ENCODE data around the gene XYLT1.

XYLT1 gene

DNA sequence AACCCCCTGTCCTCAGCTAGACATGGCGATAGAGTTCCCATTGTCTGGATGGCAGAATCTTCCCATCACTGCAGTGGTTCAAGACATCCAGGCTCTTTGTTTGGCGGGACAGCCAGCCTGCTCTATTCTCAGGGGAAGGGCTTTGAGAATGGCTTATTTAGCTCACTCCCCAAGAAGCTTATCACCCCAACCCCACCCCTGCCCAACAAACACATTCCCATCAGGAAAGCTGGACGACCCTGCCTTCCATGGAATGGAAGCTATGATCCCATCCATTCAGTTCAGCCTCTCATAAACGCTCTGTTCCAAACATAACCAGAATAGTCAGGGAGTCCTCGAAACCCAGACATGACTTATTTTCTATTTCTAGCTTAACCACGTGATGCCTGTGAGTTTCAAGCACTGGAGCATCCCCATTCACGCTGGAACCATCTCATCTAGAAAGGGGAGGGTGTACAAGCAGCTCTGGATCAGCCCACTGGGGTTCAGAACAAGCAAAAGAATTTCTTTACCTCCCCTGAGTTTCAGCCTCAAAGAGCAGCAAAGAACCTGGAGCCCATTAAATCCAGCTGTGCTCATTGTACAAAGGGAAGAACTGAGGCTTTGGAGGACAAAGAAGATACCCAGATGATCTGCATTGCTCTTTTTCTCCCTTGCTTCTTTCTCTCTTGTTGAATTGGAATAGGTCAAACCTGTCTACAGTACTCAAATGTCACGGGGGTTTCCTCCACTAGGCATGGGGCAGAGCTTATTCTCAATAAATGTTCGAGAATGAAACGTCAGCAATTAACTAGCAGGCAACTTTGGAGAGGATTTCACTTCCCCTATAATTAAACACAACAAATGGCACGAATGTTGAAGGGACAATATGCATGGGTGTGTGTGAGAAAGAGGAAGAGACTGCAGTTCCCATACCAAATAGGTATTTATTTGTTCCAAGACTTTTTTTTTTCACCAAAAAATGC, 93.1 kb downstream of the XYLT1 start:
- peak in 9 of 58 donors; percentile 6 to 35 (median 19) for DNase-seq

DNA sequence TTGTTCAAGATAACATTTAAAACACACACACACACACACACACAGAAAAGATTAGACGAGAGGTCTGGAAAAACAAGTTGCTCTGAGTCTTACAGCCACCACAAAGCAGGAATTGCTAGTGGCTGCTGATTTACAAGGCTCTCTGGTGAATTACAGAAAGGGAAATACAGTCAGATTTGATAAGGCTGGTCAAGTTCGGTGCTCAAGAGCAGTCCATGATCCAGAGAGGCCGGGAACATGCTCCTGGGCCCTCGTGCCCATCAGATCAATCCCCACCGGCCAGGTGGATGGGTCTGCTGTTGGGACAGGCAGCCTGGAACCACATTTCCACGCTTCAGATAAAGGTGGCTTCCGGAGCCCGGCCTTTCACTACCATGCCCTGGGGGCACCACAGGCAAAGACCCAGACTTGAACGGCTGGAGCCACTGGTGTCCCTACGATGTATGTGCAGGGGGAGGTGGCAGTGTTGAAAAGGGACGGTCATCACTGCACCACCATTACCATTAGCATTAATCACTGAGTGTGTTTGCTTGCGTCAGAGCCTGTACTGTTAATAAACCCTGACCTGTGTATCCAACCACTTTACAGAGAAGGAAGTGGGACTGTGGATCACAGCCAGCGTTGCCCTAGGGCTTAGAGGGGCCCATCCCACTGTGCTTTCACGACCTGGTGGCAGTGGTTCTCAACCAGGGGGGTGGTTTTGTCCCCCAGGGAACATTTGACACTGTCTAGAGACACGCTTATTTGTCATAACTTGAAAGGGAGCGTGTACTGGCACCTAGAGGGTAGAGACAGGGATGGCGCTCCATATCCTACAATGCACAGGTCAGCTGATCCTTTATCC, 95.1 kb downstream of the XYLT1 start:
- DNase-seq = no peak

DNA sequence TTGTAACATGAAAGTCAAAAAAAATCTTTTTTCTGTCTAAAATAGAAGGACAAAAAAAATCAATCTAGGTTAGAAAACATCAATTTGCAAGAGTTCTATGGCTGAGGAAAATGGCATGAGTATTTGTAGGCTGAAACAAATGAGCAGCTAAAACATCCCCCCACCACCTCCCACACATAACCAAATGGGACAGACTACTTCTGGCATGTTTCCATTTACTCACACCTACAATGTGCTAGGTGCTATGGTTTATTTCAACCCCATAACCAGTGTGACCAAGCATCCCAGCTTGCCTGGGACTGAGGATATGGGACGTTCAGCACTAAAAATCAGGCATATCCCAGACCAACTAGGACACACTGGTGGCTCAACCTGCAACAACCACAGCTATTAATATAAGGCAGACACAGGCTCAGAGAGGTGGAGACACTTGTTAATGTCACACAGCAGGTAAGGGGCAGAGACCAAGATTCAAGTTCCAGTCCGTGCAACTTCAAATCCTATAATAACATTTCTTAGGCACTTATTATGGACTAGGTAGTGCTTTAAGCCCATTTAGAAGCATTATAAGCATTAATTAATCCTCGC, 96.0 kb downstream of the XYLT1 start:
- DNase-seq = no peak

DNA sequence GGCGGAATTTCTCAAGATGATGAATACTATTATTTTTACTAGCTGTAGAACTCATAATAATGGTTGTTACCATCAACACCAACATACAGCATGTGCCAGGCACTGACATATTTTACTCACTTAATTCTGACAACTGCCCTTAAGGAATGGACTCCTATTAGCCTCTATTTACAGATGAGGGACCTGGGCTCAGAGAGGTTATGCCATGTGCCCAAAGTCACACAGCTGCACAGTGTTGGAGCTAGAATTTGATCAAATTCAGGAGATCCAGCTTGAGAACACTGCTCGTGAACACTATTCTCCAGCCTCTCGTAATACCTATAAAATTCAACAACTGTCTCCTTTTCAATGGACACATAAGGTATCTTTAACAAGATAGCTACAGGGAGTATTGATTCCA, 97.2 kb downstream of the XYLT1 start:
- no peak for DNase-seq

DNA sequence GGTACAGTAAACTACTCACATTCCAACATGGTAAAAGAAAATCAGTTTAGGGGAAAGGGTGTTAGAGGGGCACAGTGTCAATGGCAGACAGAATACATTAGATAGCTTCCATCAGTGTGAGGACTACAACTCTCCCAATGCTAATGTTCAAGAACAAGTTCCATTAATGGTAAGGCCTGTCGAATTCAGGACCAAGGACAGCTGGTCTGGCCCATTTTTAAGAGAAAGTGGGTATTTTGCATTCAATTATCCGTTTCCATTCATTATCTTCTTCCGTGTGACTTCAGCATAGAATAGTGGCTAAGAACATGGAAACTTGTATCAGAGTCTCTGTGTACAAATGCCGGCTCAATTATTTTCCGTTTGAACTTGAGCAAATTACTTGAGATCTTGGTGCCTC, 98.4 kb downstream of the XYLT1 start:
- DNase-seq = no peak

DNA sequence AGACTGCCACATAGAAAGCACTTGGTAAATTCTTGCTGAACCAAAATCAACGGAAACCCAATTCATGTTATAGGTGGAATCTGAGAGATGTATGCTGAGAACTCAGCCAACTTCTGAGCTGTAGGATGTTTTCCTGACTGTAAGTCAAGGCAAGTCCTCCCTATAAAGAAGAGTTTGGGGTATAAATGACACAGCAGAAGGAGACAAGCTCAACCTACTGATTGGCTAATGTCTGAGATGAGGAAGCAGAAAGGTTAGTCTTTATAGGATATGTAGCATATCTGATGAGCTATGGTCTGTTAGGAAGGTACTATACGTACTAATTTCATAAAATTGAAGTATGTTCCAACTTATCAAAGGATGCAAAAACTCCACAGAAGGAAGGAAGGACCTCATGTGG, 99.5 kb downstream of the XYLT1 start:
- no peak for DNase-seq

DNA sequence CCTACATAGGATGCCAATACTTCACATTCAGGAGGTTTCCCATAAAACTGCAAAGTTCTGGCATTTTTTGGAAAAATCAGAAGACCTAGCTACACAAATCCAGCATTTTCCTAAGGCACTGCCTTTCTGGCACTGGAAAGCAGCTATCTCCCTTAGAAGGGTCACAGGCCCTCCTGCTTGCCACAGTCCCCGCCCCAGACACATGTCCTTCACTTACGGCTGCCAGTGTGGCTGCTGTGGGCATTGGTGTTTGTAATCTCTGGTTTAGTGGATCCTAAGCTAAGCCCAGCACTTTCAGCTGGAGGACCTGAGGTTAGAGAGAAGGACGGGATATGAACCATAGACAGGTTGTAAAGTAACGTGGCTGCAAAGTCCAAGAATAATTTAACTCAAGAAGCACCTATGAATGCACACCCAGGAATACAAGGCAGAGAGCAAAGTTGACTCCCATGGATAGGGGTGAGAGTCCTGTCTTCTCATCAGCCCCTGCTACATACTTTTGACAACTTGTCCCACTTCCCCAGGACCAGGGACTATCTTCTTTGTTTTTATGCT, 100.0 kb downstream of the XYLT1 start:
- no peak for DNase-seq

DNA sequence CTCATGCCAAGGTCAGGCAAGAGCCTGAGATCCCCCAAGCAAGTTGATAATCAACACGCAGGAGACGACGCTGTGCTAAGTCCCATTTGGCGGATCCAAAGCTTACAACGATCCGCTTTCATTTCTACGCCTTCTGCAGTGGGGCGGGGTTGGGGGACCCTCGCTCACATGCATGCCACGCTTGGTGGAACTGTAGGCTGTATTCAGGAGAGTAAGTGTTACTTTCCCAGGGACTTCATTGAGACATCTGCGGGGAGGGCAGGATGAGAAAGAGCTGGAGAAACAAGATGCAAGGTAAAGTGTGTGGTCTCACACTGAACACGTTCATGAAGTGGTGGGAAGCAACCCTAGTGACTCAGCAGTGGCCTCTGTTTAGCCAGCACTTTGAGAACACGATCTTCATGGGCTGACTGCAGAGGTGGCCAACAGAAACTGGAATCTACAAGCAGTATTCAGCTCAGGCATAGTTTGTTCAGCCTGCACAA, 100.5 kb downstream of the XYLT1 start:
- DNase-seq = peak in 11 of 58 donors; percentile 8 to 63 (median 34)

DNA sequence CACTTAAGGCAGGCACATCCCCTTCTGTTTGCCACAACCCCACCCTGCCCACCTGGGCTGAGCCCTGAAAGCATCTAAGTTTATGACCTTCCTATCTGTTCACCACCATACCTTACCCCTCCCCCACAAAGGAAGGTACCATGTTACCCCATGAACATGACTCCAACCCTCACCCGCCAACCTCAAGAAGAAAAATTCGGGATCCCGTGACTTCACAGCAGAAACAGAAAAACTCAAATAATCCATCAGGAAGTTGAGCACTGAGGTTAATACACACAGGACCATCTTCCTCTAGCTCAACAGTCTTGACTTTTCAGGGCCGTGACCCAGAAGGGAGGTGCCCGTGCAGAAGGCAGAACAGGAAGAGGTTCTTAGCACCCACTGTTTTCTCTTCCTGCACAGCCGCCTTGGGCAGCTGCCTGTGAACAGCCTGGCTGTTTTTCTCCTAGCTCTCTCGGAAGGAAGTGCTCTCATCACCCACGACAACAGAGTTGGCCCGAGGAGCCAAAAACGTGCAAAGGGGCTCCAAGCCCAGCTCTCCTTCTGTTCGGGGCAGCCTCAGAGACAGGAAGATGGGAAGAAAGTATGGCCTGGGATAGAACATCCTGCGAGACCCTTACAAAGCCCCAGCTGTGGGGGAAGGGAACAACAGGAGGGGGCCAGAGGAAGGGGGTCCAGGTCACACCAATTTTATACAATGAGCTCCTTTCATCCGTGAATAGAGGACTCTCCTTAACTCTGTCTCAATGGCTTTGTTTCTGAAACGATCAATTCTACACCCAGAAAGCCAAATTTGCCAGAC, 101.1 kb downstream of the XYLT1 start:
- peak in 38 of 58 donors; percentile 7 to 68 (median 36) for DNase-seq

DNA sequence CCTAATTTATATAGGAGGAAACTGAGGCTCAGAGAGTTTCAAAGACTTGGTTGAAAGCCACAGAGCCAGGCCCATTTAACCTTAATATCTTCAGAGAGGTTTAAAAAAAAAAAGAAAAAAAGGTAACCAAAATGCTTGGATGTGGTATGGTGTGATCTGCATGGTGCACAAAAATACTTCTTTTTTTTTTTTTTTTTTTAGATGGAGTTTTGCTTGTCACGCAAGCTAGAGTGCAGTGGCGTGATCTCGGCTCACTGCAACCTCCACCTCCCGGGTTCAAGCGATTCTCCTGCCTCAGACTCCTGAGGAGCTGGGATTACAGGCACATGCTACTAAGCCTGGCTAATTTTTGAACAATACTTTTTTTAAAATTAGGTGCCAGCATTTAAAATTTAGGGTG, 101.8 kb downstream of the XYLT1 start:
- DNase-seq = no peak

DNA sequence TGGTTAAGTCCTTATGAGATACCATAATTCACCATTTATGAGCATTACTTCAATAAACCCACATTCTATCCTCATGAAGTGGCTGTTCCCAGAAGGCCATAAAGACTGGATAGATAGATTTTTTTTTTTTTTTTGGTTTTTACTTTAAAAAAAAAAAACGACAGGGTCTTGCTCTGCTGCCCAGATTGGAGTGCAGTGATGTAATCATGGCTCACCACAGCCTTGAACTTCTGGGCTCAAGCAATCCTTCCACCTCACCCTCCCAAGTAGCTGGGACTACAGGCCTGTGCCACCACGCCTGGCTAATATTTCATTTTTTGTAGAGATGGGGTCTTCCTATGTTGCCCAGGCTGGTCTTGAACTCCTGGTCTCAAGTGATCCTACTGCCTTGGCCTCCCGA, 102.3 kb downstream of the XYLT1 start:
- DNase-seq = no peak

DNA sequence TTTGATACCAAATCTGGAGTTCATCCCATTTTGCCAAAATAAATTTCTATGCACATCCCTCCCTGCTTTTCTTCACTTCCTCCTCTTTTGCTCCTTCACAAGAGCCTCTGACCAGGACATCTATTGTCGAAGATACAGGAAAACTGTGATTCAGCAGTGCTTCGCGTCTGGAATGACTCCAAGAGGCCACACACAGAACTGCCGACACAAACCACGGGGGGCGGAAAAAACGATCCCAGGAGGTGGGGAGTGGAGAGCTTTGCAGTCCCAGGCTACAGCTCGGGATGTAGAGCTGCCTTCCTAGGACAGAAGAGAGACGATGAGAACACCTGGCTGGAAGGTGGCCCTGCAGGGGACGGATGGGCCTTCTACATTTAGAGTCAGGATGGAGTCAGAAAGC, 102.8 kb downstream of the XYLT1 start:
- peak in 4 of 58 donors; percentile 6 to 29 (median 15) for DNase-seq

DNA sequence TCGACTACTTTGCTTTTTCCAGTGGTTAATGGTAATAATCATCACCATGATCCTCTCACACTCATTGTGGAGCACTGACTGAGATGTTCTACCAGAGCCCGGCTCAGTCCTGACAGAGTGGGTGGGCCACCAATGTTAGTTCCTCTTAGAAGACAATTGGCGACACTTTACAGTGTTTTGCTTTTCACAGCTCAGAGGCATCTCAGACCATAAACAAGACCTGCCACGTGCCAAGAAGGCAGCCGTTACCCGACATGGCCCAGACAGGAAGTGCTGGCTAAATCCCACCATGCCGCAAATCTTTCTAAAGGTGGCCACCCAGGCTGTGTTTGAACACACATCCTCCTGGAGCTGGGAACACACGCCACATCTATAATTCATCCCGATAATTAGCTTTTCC, 103.7 kb downstream of the XYLT1 start:
- no peak for DNase-seq

DNA sequence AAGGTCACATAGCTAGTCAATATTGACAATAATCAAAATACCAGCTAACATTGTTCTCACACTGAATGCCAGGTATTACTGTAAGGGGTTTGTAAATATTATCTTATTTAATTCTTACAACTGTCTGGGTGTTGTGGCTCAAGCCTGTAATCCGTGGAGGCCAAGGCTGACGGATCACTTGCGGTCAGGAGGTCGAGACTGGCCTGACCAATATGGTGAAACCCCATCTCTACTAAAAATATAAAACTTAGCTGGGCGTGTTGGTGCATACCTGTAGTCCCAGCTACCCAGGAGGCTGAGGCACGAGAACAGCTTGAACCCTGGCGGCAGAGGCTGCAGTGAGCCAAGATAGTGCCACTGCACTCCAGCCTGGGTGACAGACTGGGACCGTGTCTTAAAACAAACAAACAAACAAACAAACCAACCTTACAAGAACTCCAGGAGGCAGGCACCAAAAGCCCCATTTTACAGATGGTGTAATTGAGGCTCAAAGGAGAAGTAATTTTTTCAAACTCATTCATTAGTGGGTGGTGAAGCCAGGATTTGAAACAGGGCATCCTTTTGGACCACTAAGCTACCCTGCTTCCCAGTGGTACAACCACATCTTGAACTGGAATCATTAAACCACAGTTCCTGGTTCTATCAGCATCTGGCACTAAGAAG, 104.3 kb downstream of the XYLT1 start:
- DNase-seq = no peak

DNA sequence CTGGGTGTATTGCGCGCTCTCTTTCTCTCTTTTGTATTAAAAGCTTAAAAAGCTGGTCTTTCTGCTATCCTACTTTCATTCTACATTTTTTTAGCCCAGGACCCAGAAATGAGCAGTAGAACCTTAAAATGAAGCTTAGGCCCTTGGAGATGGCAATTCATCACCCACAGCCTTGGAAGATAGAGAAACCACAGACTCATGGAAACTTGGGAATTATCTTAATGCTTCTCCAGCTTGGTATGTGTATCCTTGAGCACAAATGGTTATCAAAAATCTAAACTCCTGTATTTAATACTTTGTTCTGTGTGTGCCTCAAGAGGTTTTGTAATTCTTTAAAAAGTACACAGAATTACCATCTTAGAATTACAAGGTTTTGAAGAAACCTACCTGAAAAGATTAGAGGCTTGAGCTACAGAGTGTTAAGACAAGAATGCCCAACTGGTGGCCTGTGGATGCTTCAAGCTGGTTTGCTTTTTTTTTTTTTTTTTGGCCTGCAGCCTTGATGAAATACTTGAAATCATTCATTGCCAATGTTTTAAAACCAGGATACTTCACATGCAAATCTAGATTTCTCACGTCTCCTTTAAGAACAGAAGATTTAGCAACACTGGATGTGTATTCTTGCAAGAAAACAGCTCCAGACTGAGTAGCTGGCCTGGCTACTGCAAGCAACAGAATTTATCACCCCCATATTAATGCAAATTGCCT, 105.0 kb downstream of the XYLT1 start:
- no peak for DNase-seq

DNA sequence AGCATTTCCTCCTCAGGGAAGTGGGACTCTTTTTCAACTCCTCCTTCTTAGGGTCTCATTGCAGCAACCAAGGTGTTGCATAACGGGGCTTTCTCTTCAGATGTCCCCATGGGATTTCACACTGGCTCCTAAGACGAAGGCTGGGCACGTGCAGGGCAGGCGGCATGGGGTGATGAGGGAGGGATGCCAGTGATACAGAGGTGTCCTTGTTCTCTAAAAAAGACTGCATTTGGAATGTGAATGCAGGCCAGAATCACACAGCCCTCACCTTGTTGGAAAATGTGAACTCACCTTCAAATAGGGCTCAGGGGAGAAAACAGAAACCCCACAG, 105.6 kb downstream of the XYLT1 start:
- no peak for DNase-seq

DNA sequence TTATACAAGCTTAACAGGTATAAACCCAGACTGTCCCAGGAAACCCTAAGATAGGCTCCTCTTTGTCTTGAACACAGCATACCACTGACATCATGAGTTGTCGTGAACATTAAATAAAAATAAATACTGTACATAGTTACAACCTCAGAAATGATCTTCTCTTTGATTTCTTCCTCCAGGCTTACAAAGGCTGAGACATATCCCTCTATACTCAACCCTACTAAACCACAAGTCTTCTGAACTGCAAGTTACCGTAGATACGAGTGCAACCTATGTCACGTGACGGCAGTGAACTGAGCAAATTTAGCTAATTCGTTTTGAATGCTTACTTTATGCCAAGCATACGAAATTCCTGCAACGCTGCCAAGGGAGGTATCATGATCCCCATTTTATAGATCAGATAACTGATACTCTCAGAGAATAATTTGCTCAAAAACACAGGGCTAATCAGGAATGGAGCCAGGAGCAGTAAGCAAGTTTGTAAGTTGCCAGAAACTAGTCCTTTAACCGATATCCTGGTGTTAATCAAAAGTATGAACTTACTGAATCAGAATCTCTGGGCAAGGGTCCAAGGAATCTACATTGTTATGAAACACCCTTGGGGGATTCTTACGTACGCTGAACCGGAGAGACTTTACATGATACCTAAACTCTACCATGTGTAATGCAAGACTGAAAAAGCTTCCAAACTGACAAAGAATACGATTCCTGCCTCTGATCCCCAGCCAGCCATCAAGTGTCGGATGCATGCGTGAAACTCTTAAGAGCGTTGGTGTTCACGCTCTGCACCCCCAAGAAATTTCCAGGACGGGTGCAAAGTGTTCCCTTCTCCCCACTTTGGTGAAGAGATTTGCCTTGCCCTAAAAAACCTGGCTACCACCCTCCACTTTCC, 106.2 kb downstream of the XYLT1 start:
- DNase-seq = no peak

DNA sequence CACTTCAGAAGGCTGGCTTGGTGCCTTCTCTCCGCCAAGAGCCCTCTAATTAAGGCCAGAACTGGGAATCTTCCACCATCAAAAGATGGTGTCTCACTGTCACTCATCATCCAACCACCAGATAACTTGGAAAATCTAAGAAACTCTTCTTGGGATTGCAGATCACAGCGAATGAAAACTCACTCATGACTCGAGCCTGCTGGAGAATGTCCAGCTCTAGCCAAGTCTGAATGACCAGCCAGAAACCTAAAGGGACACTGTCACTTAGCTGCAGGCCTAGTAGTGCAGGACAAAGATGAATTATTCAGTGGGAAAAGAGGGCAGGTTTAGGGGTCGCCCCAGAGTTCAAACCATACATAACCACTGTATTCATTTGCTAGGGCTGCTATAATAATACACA, 107.8 kb downstream of the XYLT1 start:
- DNase-seq = no peak

Data from anterior cingulate cortex (tissue), 58 donors.